HepG2 (cell line): Measurements from ENCODE around the gene BAMBI. TPM values are rescaled to one million over a fixed set of nuclear protein-coding genes. Genes with fewer than 3 reads are reported as not detected.
A peak's percentile ranks its signal among the peaks of the same experiment; 100 is the strongest.

Experiments used
- AGO2 ChIP-seq: fragments of 200-400 bp; formaldehyde crosslinking; optimal IDR thresholded peaks from 2 replicates; pipeline ENCODE3; 2017; ENCODE audit warnings: mild to moderate bottlenecking, low read depth, low read length, moderate library complexity
- ARHGAP35 ChIP-seq: sonication (generic); formaldehyde crosslinking; IDR thresholded peaks from 2 replicates; pipeline ENCODE4 v1.9.0; 2022; ENCODE audit warnings: mild to moderate bottlenecking, inconsistent platforms, moderate library complexity, missing genetic modification reagents, borderline replicate concordance
- ATF6 ChIP-seq: sonication (generic); formaldehyde crosslinking; conservative IDR thresholded peaks from 2 replicates; pipeline ENCODE4 v1.4.0; 2020; ENCODE audit warnings: missing genetic modification reagents
- BCL6 ChIP-seq: IDR thresholded peaks from 2 replicates; pipeline ENCODE4 v1.6.1; 2016; ENCODE audit warnings: missing genetic modification reagents, missing compliant biosample characterization
- BORCS8-MEF2B ChIP-seq: sonication (generic); formaldehyde crosslinking; IDR thresholded peaks from 2 replicates; pipeline ENCODE4 v1.8.0; 2022; ENCODE audit warnings: mild to moderate bottlenecking, missing genetic modification reagents
- CSRNP2 ChIP-seq: sonication (generic); formaldehyde crosslinking; conservative IDR thresholded peaks from 2 replicates; pipeline ENCODE4 v1.8.0; 2022; ENCODE audit warnings: low read depth, missing genetic modification reagents
- ELK4 ChIP-seq: sonication (generic); formaldehyde crosslinking; IDR thresholded peaks from 2 replicates; pipeline ENCODE4 v1.9.0; 2021; ENCODE audit warnings: missing genetic modification reagents, borderline replicate concordance
- FOXA3 ChIP-seq: IDR thresholded peaks from 2 replicates; pipeline ENCODE4 v1.6.1; 2016; ENCODE audit warnings: missing genetic modification reagents, missing compliant biosample characterization
- FOXK1 ChIP-seq: sonication (generic); formaldehyde crosslinking; IDR thresholded peaks from 2 replicates; pipeline ENCODE4 v1.4.0; 2020; ENCODE audit warnings: low read depth, missing genetic modification reagents, borderline replicate concordance
- MATR3 ChIP-seq: sonication (generic); formaldehyde crosslinking; IDR thresholded peaks from 2 replicates; pipeline ENCODE4 v1.4.0; 2020; ENCODE audit warnings: missing genetic modification reagents
- MLX ChIP-seq: IDR thresholded peaks from 2 replicates; pipeline ENCODE4 v1.6.1; 2016
- PITX1 ChIP-seq: sonication (generic); formaldehyde crosslinking; IDR thresholded peaks from 2 replicates; pipeline ENCODE4 v1.5.1; 2020; ENCODE audit warnings: mild to moderate bottlenecking, missing genetic modification reagents
- POLR2A ChIP-seq, 2 experiments: IDR thresholded peaks; 2 replicates each; pipeline ENCODE4 v1.6.1; 2011; ENCODE audit warnings: low read depth in 2 of 2, low read length in 2 of 2, mild to moderate bottlenecking in 1 of 2, moderate library complexity in 1 of 2; ENCODE audit not compliant: insufficient read depth in 1 of 2
- SMC3 ChIP-seq: IDR thresholded peaks from 2 replicates; pipeline ENCODE4 v1.6.1; 2011; ENCODE audit warnings: low read length, improper control_type of control experiment
- SNAPC2 ChIP-seq: sonication (generic); formaldehyde crosslinking; IDR thresholded peaks from 2 replicates; pipeline ENCODE4 v1.8.1; 2022; ENCODE audit warnings: mild to moderate bottlenecking, missing genetic modification reagents
- SOX5 ChIP-seq: IDR thresholded peaks from 2 replicates; pipeline ENCODE4 v1.6.1; 2016; ENCODE audit warnings: borderline replicate concordance
- STAT5B ChIP-seq: sonication (generic); formaldehyde crosslinking; IDR thresholded peaks from 2 replicates; pipeline ENCODE4 v1.4.0; 2020; ENCODE audit warnings: missing genetic modification reagents
- ZFP36L2 ChIP-seq: sonication (generic); formaldehyde crosslinking; IDR thresholded peaks from 2 replicates; pipeline ENCODE4 v1.4.0; 2020; ENCODE audit warnings: missing genetic modification reagents
- ZFYVE20 ChIP-seq: sonication (generic); formaldehyde crosslinking; IDR thresholded peaks from 2 replicates; pipeline ENCODE4 v1.8.0; 2023; ENCODE audit warnings: low read depth, mild to moderate bottlenecking, moderate library complexity, missing genetic modification reagents, borderline replicate concordance
- ZNF609 ChIP-seq: sonication (generic); formaldehyde crosslinking; IDR thresholded peaks from 2 replicates; pipeline ENCODE4 v1.4.0; 2020; ENCODE audit warnings: mild to moderate bottlenecking, missing genetic modification reagents, borderline replicate concordance
- polyA plus RNA-seq, 8 experiments: library from polyadenylated mRNA; depleted of rRNA in 3 of 8; stranded (reverse) in 7 of 8; unstranded in 1 of 8; fragments of >200 nt; fragmentation: Illumina TruSeq in 4 of 8; extraction: Trizol in 4 of 8; gene quantifications; 2 replicates each; pipeline versions ENCODE4 v1.2.1 to v1.2.3, GENCODE V29; 2011 to 2016; ENCODE audit warnings: low read depth in 4 of 8, missing spikeins in 1 of 8, mixed read lengths in 1 of 8; ENCODE audit not compliant: insufficient read depth in 1 of 8
- total RNA-seq, 5 experiments: library from RNA; depleted of rRNA; stranded (reverse); fragments of >200 nt; fragmentation: Illumina TruSeq; extraction: Trizol; gene quantifications; 2 replicates each; pipeline ENCODE4 v1.2.3, GENCODE V29; 2016; ENCODE audit warnings: low read depth in 1 of 5

The BAMBI gene
- total and polyA plus RNA-seq, 2 of the 13 experiments (the other 11 are each of a cell fraction or from before 2014, with no cell fraction given) = 12.0 to 23.6 TPM

GRCh38 chr10:28663576-28664368 lies 13.5 kb upstream of the BAMBI start (continued):
- TF ChIP-seq SOX5 (CRISPR knock-in tag) (peak; percentile 30; the same call in 1 of the 2 replicates), BCL6 (CRISPR knock-in tag) (peak; percentile 30; the same call in 1 of the 2 replicates), MLX (CRISPR knock-in tag) (no peak), ZFYVE20 (CRISPR knock-in tag) (no peak), FOXK1 (CRISPR knock-in tag) (peak; percentile 31; the same call in 1 of the 2 replicates), SNAPC2 (CRISPR knock-in tag) (no peak), POLR2A (IDR thresholded peaks at IDR 0.05; ENCODE audit: insufficient read depth in 1 of 2, low read depth in 2 of 2, low read length in 2 of 2) (no peak), BORCS8-MEF2B (CRISPR knock-in tag) (no peak), STAT5B (CRISPR knock-in tag) (no peak), CSRNP2 (CRISPR knock-in tag) (no peak), AGO2 (no peak), FOXA3 (CRISPR knock-in tag) (peak; percentile 39; the same call in 1 of the 2 replicates), MATR3 (CRISPR knock-in tag) (no peak), ZNF609 (no peak), ATF6 (no peak), SMC3 (peak; percentile 97), ARHGAP35 (no peak), PITX1 (no peak), ELK4 (CRISPR knock-in tag) (no peak), ZFP36L2 (CRISPR knock-in tag) (no peak)
